KMS-11 (cell line): ENCODE data around the gene LTBR.

Experiments
- H2AFZ ChIP-seq: fragments of 200-600 bp; sonication (generic); 2 replicates; pipeline ENCODE4 v1.6.1; 2016; ENCODE audit warnings: antibody characterized with exemption, mixed run types, low read depth
- H3K27ac ChIP-seq: fragments of 200-600 bp; sonication (generic); 2 replicates; pipeline ENCODE4 v1.6.1; 2016; ENCODE audit warnings: mild to moderate bottlenecking, mixed run types
- H3K27me3 ChIP-seq: fragments of 200-600 bp; sonication (generic); 2 replicates; pipeline ENCODE4 v1.6.1; 2017; ENCODE audit warnings: mild to moderate bottlenecking, low read depth, mixed run types, moderate library complexity; ENCODE audit not compliant: insufficient read depth
- H3K36me3 ChIP-seq: fragments of 200-600 bp; sonication (generic); 2 replicates; pipeline ENCODE4 v1.6.1; 2017; ENCODE audit warnings: mild to moderate bottlenecking, mixed run types; ENCODE audit not compliant: insufficient read depth
- H3K4me1 ChIP-seq: fragments of 200-600 bp; sonication (generic); 2 replicates; pipeline ENCODE4 v1.6.1; 2016; ENCODE audit warnings: mild to moderate bottlenecking, low read depth, mixed run types; ENCODE audit not compliant: poor library complexity, severe bottlenecking
- H3K4me2 ChIP-seq: fragments of 200-600 bp; sonication (generic); 2 replicates; pipeline ENCODE4 v1.7.0; 2016; ENCODE audit warnings: mild to moderate bottlenecking, mixed run types
- H3K4me3 ChIP-seq: fragments of 200-600 bp; sonication (generic); IDR thresholded peaks from 2 replicates; pipeline ENCODE4 v1.6.1; 2017; ENCODE audit warnings: low read depth, low read length, mixed read lengths; ENCODE audit not compliant: insufficient read depth
- H3K79me2 ChIP-seq: fragments of 200-600 bp; sonication (generic); 2 replicates; pipeline ENCODE4 v1.6.1; 2016; ENCODE audit warnings: low read depth, mixed run types; ENCODE audit not compliant: insufficient read depth
- H3K9ac ChIP-seq: fragments of 200-600 bp; sonication (generic); 2 replicates; pipeline ENCODE4 v1.6.1; 2016; ENCODE audit warnings: mild to moderate bottlenecking, mixed run types
- H4K20me1 ChIP-seq: fragments of 200-600 bp; sonication (generic); 2 replicates; pipeline ENCODE4 v1.6.1; 2016; ENCODE audit warnings: mild to moderate bottlenecking, mixed run types; ENCODE audit not compliant: insufficient read depth
- CTCF ChIP-seq: fragments of 200-600 bp; sonication (generic); conservative IDR thresholded peaks from 2 replicates; pipeline ENCODE4 v1.6.1; 2017; ENCODE audit warnings: low read depth, mild to moderate bottlenecking, antibody characterized with exemption, low read length, moderate library complexity, mixed read lengths

LTBR gene

GRCh38 chr12:6374028-6374785 lies 9.8 kb upstream of the LTBR start:
- Histone ChIP-seq H3K9ac (no peak overlapping the region), H3K27ac (no peak overlapping the region), H3K4me1 (peaks cover 6% of the 10 kb centered on the region), H3K4me3 (no peak overlapping the region), H3K4me2 (no peak overlapping the region), H3K36me3 (no peaks in the 10 kb centered on the region), H3K27me3 (no peaks in the 10 kb centered on the region), H2AFZ (no peak overlapping the region), H3K79me2 (no peaks in the 10 kb centered on the region), H4K20me1 (no peaks in the 10 kb centered on the region)
- no peak for TF ChIP-seq CTCF

- Histone ChIP-seq H2AFZ (no peak overlapping the region), H3K27ac (no peak overlapping the region), H3K4me3 (no peak overlapping the region), H3K79me2 (no peaks in the 10 kb centered on the region), H3K9ac (no peak overlapping the region), H3K27me3 (no peaks in the 10 kb centered on the region), H4K20me1 (no peaks in the 10 kb centered on the region), H3K4me1 (peaks cover 6% of the 10 kb centered on the region), H3K4me2 (no peak overlapping the region), H3K36me3 (no peaks in the 10 kb centered on the region)
- no peak for TF ChIP-seq CTCF
Measured at GRCh38 chr12:6374786-6375160, 9.2 kb upstream of the LTBR start.

- Histone ChIP-seq H3K36me3 (no peaks in the 10 kb centered on the region), H3K9ac (no peak within 1 kb of the TSS), H2AFZ (no peak within 1 kb of the TSS), H3K27ac (no peak within 1 kb of the TSS), H3K4me3 (no peak within 1 kb of the TSS), H3K4me2 (no peak within 1 kb of the TSS), H4K20me1 (no peaks in the 10 kb centered on the region), H3K27me3 (no peaks in the 10 kb centered on the region), H3K79me2 (no peaks in the 10 kb centered on the region), H3K4me1 (peaks cover 6% of the 10 kb centered on the region)
- no peak for TF ChIP-seq CTCF
Measured at GRCh38 chr12:6375269-6376078, 8.5 kb upstream of the LTBR start, which contains the start of gene SCNN1A. Gene SCNN1A, minus strand, starts transcription at chr12:6375563. Its CDS starts 780 bp downstream, at chr12:6374783.

- H3K27ac ChIP-seq, result no peak overlapping the region
- H3K4me3 ChIP-seq, result no peak overlapping the region
- no peaks in the 10 kb centered on the region for H3K79me2 ChIP-seq
- H4K20me1 ChIP-seq, result no peaks in the 10 kb centered on the region
- no peak overlapping the region for H2AFZ ChIP-seq
- no peak for TF ChIP-seq CTCF
- H3K9ac ChIP-seq, result no peak overlapping the region
- peaks cover 6% of the 10 kb centered on the region for H3K4me1 ChIP-seq
- H3K27me3 ChIP-seq, result peaks cover under 1% of the 10 kb centered on the region; the same call in 1 of the 2 replicates
- no peaks in the 10 kb centered on the region for H3K36me3 ChIP-seq
- H3K4me2 ChIP-seq, result no peak overlapping the region
Measured at GRCh38 chr12:6376079-6376869, 7.7 kb upstream of the LTBR start.
